Common myeloid progenitor, CD34-positive (primary cell): ENCODE results near the gene MEIS2.

Experiments used
- CTCF ChIA-PET: fragments of 350-600 bp; sonication (Branson Sonifier 250); formaldehyde crosslinking; loops from one replicate; lab custom pipeline; 2021; ENCODE audit warnings: antibody characterized with exemption; lab: Charles Lee
- POLR2A ChIA-PET: fragments of 350-600 bp; sonication (Branson Sonifier 250); formaldehyde crosslinking; loops from one replicate; lab custom pipeline; 2021; ENCODE audit warnings: antibody characterized with exemption; lab: Charles Lee
- DNase-seq, 3 donors: peaks; one replicate each; pipeline versions ENCODE4 v3.0.0 to v3.0.0-alpha.2; 2013
- H3K27ac ChIP-seq, 2 experiments: 1 replicate in 1 of 2; 2 replicates in 1 of 2; pipeline ENCODE4 v1.7.0; 2013; ENCODE audit warnings: inconsistent platforms in 2 of 2, low read length in 2 of 2, mild to moderate bottlenecking in 2 of 2, low read depth in 1 of 2, moderate library complexity in 1 of 2; ENCODE audit not compliant: severe bottlenecking in 2 of 2, insufficient read depth in 1 of 2, poor library complexity in 1 of 2
- H3K27me3 ChIP-seq, 5 experiments: replicated peaks in 2 of 5; 1 replicate in 3 of 5; 2 replicates in 2 of 5; pipeline versions ENCODE4 v1.6.1 to v1.7.0; 2013; ENCODE audit warnings: low read length in 4 of 5, mild to moderate bottlenecking in 2 of 5, moderate library complexity in 2 of 5, inconsistent platforms in 1 of 5; ENCODE audit not compliant: insufficient read depth in 5 of 5, control insufficient read depth in 4 of 5
- H3K36me3 ChIP-seq, 4 experiments: 1 replicate in 2 of 4; 2 replicates in 2 of 4; pipeline versions ENCODE4 v1.6.1 to v1.7.0; 2013; ENCODE audit warnings: low read length in 3 of 4, control low read depth in 1 of 4, mild to moderate bottlenecking in 1 of 4; ENCODE audit not compliant: control insufficient read depth in 4 of 4, insufficient read depth in 4 of 4
- H3K4me1 ChIP-seq, 4 experiments: 1 replicate in 3 of 4; 2 replicates in 1 of 4; pipeline versions ENCODE4 v1.6.1 to v1.7.1; 2013; ENCODE audit warnings: low read length in 3 of 4, mild to moderate bottlenecking in 3 of 4, control low read depth in 1 of 4, inconsistent platforms in 1 of 4, moderate library complexity in 1 of 4; ENCODE audit not compliant: control insufficient read depth in 4 of 4, insufficient read depth in 4 of 4; ENCODE audit errors: control extremely low read depth in 1 of 4
- H3K4me3 ChIP-seq, 7 experiments: 1 replicate in 4 of 7; 2 replicates in 3 of 7; pipeline versions ENCODE4 v1.5.1 to v1.7.0; 2013; ENCODE audit warnings: mild to moderate bottlenecking in 7 of 7, low read length in 6 of 7, moderate library complexity in 6 of 7, inconsistent platforms in 2 of 7, low read depth in 2 of 7, control low read depth in 1 of 7; ENCODE audit not compliant: insufficient read depth in 4 of 7, control insufficient read depth in 1 of 7; ENCODE audit errors: extremely low read depth in 1 of 7
- H3K9me3 ChIP-seq, 5 experiments: 1 replicate in 4 of 5; 2 replicates in 1 of 5; pipeline versions ENCODE4 v1.6.1 to v1.7.1; 2013; ENCODE audit warnings: low read length in 4 of 5, mild to moderate bottlenecking in 2 of 5, inconsistent platforms in 1 of 5, low read depth in 1 of 5, moderate library complexity in 1 of 5; ENCODE audit not compliant: control insufficient read depth in 4 of 5, insufficient read depth in 2 of 5; ENCODE audit errors: control extremely low read depth in 1 of 5
- WGBS: methylation state at CpG from one replicate; pipeline ENCODE4 v1.1.5; 2013; ENCODE audit not compliant: insufficient coverage; 5-methylcytosine and 5-hydroxymethylcytosine counted together

MEIS2 gene

DNA sequence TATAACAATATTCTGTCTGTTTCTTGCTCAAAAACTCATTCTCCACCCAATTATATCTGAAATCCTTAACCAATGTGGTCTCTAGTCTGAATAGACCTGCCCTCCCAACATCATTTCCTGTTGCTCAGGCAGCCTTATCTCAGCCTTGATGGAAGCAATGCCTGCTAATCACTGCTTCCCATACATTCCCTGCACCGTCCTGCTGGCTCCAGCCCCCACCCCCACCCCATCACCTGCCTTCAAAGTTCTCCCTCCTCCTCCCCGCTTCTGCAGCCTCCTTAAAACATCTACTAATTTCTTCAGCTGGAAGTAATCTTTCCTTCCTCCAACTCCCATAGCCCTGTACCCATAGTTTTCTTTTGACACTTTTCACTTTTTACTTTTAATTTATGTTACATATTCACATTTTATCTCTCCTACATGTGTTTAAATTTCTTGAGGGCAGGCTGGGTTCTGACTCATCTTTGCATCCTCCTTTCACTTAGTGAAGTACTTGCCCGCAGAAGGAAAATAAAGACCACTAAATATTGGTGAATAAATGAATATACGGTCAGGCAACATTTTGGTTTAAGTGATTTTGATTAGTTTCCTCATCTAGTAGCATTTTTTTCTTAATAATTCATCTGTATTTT, 98.2 kb downstream of the MEIS2 start:
- no peaks in the 10 kb centered on the region for H3K27me3 ChIP-seq
- 73% methylated on average over 2 of the region's 4 CpGs for WGBS
- CTCF ChIA-PET: interaction anchor here (0.6 kb wide), 1 partner anchor 1341 kb away, joined by 3 read pairs; no protein-coding TSS in a partner anchor

DNA sequence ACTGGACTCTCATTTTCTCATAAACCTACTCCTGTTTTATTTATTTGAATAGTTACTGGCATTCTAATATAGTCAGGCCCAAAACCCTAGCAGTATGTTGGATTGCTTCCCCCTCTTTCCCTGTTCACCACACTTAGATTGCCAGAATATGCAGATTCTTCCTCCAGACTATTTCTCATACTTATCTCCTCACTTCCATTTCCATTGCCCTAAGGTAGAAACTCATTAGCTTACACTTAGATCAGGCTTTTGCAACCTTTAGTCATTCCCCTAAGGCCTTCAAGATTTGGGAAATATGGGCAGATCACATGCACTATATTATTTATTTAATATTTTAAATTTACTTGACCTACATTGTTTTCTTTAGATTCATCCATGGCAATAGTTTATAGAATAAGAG, 98.9 kb downstream of the MEIS2 start:
- Histone ChIP-seq H3K9me3 (no peaks in the 10 kb centered on the region), H3K27ac (no peak overlapping the region), H3K36me3 (no peaks in the 10 kb centered on the region), H3K27me3 (no peaks in the 10 kb centered on the region), H3K4me3 (no peak overlapping the region), H3K4me1 (no peaks in the 10 kb centered on the region)
- no peak for DNase-seq
- POLR2A ChIA-PET: no interaction called here
- CTCF ChIA-PET: no interaction called here

More for the DNA sequence above, 98.2 kb downstream of the MEIS2 start:
- H3K9me3 ChIP-seq: no peaks in the 10 kb centered on the region
- DNase-seq: no peak
- POLR2A ChIA-PET: no interaction called here
- no peaks in the 10 kb centered on the region for H3K4me1 ChIP-seq
- no peaks in the 10 kb centered on the region for H3K36me3 ChIP-seq
- no peak overlapping the region for H3K27ac ChIP-seq
- no peak overlapping the region for H3K4me3 ChIP-seq

DNA sequence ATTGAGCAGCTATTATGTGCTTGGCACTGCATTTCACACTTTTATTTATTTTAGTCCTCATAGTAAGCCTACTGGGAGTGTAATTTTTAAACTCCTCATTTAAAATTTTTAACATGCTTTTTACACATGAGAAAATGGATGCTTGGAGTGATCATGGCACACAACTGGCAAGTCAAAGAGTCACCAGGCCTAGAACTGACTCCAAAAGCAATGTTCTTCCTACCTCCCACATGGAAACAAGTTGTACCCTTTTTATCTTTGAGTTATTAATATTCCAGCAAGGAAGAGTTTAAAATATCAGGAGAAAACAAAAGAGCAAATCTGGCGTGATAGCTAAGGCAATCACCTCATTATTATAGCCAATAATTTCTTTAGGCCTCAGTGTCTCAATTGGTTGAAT, 100.6 kb downstream of the MEIS2 start:
- Histone ChIP-seq H3K36me3 (no peaks in the 10 kb centered on the region), H3K27ac (no peak overlapping the region), H3K27me3 (no peaks in the 10 kb centered on the region), H3K4me1 (no peaks in the 10 kb centered on the region), H3K9me3 (no peaks in the 10 kb centered on the region), H3K4me3 (no peak overlapping the region)
- ChIA-PET POLR2A (no interaction called here), CTCF (interaction anchor here (1.4 kb wide), 1 partner anchor 28 kb away, joined by 3 read pairs; no protein-coding TSS in a partner anchor)
- DNase-seq: no peak
- WGBS: no CpG with 5 or more reads among the region's 1 CpG

DNA sequence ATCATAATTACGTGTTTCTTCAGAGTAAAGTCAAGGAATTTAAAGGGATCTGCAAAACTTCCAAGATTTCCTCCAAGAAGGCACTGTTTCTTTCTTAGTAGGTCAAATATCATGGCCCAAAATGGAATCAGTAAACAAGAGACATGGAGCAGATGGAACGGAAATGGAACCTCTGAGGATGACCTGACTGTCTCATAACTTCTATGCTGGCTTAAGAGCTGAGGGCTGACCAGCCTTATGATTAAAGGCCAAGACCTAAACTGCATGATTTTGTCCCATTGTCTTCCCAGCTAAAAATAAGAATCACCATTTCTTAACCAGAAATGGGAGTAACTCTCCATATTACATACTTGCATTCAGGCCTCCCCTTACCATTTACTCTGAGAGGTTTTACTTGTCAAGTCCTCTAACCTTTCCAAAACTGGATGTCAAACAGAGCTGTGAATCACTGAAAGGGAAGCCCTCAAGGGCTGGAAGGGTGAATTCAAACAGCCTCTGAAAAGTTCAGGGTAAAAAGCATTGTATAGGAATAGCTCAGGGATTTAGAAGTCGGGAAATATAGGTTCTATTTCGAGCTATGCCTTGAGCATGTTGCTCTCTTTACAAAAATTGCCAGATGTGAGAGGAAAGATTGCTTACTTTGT, 103.7 kb downstream of the MEIS2 start:
- ChIA-PET POLR2A (no interaction called here), CTCF (no interaction called here)
- H3K27me3 ChIP-seq: no peaks in the 10 kb centered on the region
- no peak for DNase-seq
- no peaks in the 10 kb centered on the region for H3K4me1 ChIP-seq
- 92% methylated on average over 4 of the region's 4 CpGs for WGBS
- H3K9me3 ChIP-seq: no peaks in the 10 kb centered on the region
- H3K27ac ChIP-seq: no peak overlapping the region
- no peaks in the 10 kb centered on the region for H3K36me3 ChIP-seq
- no peak overlapping the region for H3K4me3 ChIP-seq

DNA sequence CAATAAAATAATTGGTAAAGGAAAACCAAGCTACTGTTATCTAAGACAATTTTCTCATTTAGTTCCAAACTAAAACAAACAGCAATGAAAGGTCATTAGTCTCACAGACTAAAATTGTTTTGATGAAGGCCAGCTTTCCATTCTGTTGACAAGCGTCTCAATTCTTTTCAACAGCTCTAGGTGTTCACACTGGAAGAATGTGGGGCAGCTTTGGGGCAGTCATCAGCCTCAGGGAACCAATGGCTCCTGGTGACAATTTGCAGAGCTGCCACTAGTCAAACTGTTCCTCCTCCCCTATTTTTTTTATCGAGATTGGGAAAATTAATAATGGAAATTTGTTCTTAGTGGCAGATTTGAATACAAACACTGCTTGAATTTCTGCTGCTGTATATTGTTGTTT, 104.2 kb downstream of the MEIS2 start:
- Histone ChIP-seq H3K27me3 (no peaks in the 10 kb centered on the region), H3K4me3 (no peak overlapping the region), H3K9me3 (no peaks in the 10 kb centered on the region), H3K27ac (no peak overlapping the region), H3K36me3 (no peaks in the 10 kb centered on the region), H3K4me1 (no peaks in the 10 kb centered on the region)
- ChIA-PET POLR2A (no interaction called here), CTCF (no interaction called here)
- DNase-seq: no peak
- 100% methylated on average over 1 of the region's 2 CpGs for WGBS

DNA sequence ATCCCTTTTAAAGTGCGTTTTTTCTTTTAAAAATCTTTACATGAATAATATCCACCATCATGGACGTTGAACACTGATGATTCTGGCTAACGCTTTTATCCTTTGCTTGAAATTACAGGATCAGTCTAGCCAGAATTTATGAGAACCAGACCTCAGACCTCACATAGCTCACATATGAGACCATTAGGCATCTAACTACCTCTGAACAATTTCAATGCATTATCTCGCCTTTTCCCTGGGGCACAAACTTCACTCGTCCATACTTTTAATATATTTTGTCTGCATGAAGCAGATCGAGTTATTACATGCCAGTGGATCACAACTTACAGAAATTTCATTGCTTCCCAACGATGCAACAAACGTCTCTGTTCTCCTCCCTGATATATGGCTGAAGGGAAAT, 105.6 kb downstream of the MEIS2 start:
- Histone ChIP-seq H3K4me1 (no peaks in the 10 kb centered on the region), H3K27ac (no peak overlapping the region), H3K27me3 (no peaks in the 10 kb centered on the region), H3K9me3 (no peaks in the 10 kb centered on the region), H3K36me3 (no peaks in the 10 kb centered on the region), H3K4me3 (no peak overlapping the region)
- POLR2A ChIA-PET: no interaction called here
- 98% methylated on average over 6 of the region's 8 CpGs for WGBS
- CTCF ChIA-PET: no interaction called here
- no peak for DNase-seq

DNA sequence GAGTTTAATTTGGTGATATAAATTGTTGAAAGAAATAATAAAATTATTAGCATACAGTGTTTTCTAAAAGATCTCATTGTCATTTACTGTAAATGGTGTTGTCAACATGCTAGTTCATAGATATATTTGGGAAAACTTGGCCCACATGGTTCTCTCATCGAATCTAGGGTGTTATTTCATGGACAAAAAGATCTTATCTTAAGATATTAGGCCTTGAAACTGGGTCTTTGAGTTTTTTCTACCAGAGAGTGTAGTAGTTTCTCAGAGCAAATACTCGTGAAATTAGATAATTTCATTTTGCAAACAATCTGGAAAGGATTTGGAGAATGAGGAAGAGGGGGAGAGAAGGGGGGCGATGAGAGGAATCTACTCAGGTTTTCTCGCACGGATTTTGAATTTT, 107.9 kb downstream of the MEIS2 start:
- no peaks in the 10 kb centered on the region for H3K9me3 ChIP-seq
- no peak overlapping the region for H3K4me3 ChIP-seq
- DNase-seq: no peak
- ChIA-PET POLR2A (no interaction called here), CTCF (no interaction called here)
- H3K4me1 ChIP-seq: no peaks in the 10 kb centered on the region
- no peak overlapping the region for H3K27ac ChIP-seq
- H3K36me3 ChIP-seq: no peaks in the 10 kb centered on the region
- 86% methylated on average over 1 of the region's 5 CpGs for WGBS
- H3K27me3 ChIP-seq: no peaks in the 10 kb centered on the region
